B cell (primary cell): ENCODE measurements around the gene GPR137. TPM values are rescaled to one million over a fixed set of nuclear protein-coding genes. Genes with fewer than 3 reads are reported as not detected.

ENCODE experiments used
- ATAC-seq: fragments of 200-7000 bp; cut with Tn5 transposase; one replicate; pipeline ENCODE4 v1.10.0; 2021; ENCODE audit warnings: low read depth, mild to moderate bottlenecking, moderate number of reproducible peaks, moderate library complexity
- CTCF ChIA-PET: fragments of 350-600 bp; sonication (Branson Sonifier 250); formaldehyde crosslinking; loops from one replicate; lab custom pipeline; 2021; ENCODE audit warnings: antibody characterized with exemption, inconsistent platforms; lab: Charles Lee
- POLR2A ChIA-PET: fragments of 350-600 bp; sonication (Branson Sonifier 250); formaldehyde crosslinking; loops from one replicate; lab custom pipeline; 2021; ENCODE audit warnings: antibody characterized with exemption; lab: Charles Lee
- DNase-seq: peaks from one replicate; pipeline ENCODE4 v3.0.0; 2013
- H2AFZ ChIP-seq: 2 replicates; pipeline ENCODE4 v1.6.1; 2012; ENCODE audit warnings: mild to moderate bottlenecking, low read depth, low read length; ENCODE audit not compliant: insufficient read depth, poor library complexity, severe bottlenecking
- H3K27ac ChIP-seq, 2 donors: 1 replicate in 1 of 2; 2 replicates in 1 of 2; pipeline ENCODE4 v1.5.1; 2012 to 2013; ENCODE audit warnings: low read length in 2 of 2, mild to moderate bottlenecking in 2 of 2, moderate library complexity in 1 of 2
- H3K27me3 ChIP-seq, 4 experiments: fragments of 200-600 bp in 1 of 4; sonication (generic) in 1 of 4; replicated peaks in 1 of 4; 1 replicate in 2 of 4; 2 replicates in 2 of 4; pipeline versions ENCODE4 v1.6.1 to v1.7.0; 2013 to 2016; ENCODE audit warnings: low read length in 3 of 4, mild to moderate bottlenecking in 2 of 4, mixed read lengths in 1 of 4, moderate library complexity in 1 of 4; ENCODE audit not compliant: insufficient read depth in 4 of 4, control insufficient read depth in 3 of 4; ENCODE audit errors: control extremely low read depth in 1 of 4
- H3K36me3 ChIP-seq, 2 experiments: replicated peaks in 1 of 2; 1 replicate in 1 of 2; 2 replicates in 1 of 2; pipeline versions ENCODE4 v1.6.1 to v1.7.1; 2013; ENCODE audit warnings: low read length in 1 of 2; ENCODE audit not compliant: insufficient read depth in 2 of 2, control insufficient read depth in 1 of 2; ENCODE audit errors: control extremely low read depth in 1 of 2, extremely low read depth in 1 of 2
- H3K4me1 ChIP-seq, 2 donors: fragments of 200-600 bp in 1 of 2; sonication (generic) in 1 of 2; 1 replicate in 1 of 2; 2 replicates in 1 of 2; pipeline versions ENCODE4 v1.5.1 to v1.6.1; 2013 to 2017; ENCODE audit warnings: low read length in 2 of 2; ENCODE audit not compliant: control insufficient read depth in 2 of 2, insufficient read depth in 2 of 2
- H3K4me2 ChIP-seq: replicated peaks from 2 replicates; pipeline ENCODE3; 2012; ENCODE audit warnings: mild to moderate bottlenecking, low read depth, low read length; ENCODE audit not compliant: poor library complexity, severe bottlenecking
- H3K4me3 ChIP-seq, 5 experiments: fragments of 200-600 bp in 1 of 5; sonication (generic) in 1 of 5; 1 replicate in 3 of 5; 2 replicates in 2 of 5; pipeline versions ENCODE4 v1.5.1 to v1.7.0; 2011 to 2016; ENCODE audit warnings: low read length in 4 of 5, mild to moderate bottlenecking in 4 of 5, low read depth in 2 of 5, control low read depth in 1 of 5, moderate library complexity in 1 of 5; ENCODE audit not compliant: insufficient read depth in 1 of 5; ENCODE audit errors: control extremely low read depth in 1 of 5, extremely low read depth in 1 of 5
- H3K79me2 ChIP-seq: fragments of 200-600 bp; sonication (generic); one replicate; pipeline ENCODE4 v1.6.0; 2016; ENCODE audit warnings: low read length; ENCODE audit not compliant: control insufficient read depth, insufficient read depth
- H3K9ac ChIP-seq: fragments of 200-600 bp; sonication (generic); 2 replicates; pipeline ENCODE4 v1.6.1; 2017; ENCODE audit warnings: mild to moderate bottlenecking, low read length, moderate library complexity
- H3K9me3 ChIP-seq, 3 donors: one replicate each; pipeline versions ENCODE4 v1.6.1 to v1.7.1; 2013; ENCODE audit warnings: low read length in 2 of 3; ENCODE audit not compliant: control insufficient read depth in 2 of 3, insufficient read depth in 1 of 3; ENCODE audit errors: control extremely low read depth in 1 of 3
- H4K20me1 ChIP-seq: 2 replicates; pipeline ENCODE4 v1.6.0; 2012; ENCODE audit warnings: mild to moderate bottlenecking, low read length; ENCODE audit not compliant: insufficient read depth, control insufficient read depth, poor library complexity, severe bottlenecking
- H3K27ac Mint-ChIP-seq: one replicate; pipeline ENCODE4 v1.8.0; 2021; ENCODE audit warnings: mixed read lengths
- H3K27me3 Mint-ChIP-seq: one replicate; pipeline ENCODE4 v1.8.0; 2021; ENCODE audit warnings: mixed read lengths
- H3K4me1 Mint-ChIP-seq: one replicate; pipeline ENCODE4 v1.8.0; 2021; ENCODE audit warnings: mixed read lengths
- H3K4me3 Mint-ChIP-seq: one replicate; pipeline ENCODE4 v1.8.0; 2021; ENCODE audit warnings: mixed read lengths
- H3K9me3 Mint-ChIP-seq: one replicate; pipeline ENCODE4 v1.8.0; 2022; ENCODE audit warnings: mixed read lengths; ENCODE audit not compliant: insufficient read depth
- CTCF ChIP-seq: fragments of 200-600 bp; IDR thresholded peaks from one replicate; pipeline ENCODE4 v1.8.0; 2022; ENCODE audit warnings: antibody characterized with exemption, mild to moderate bottlenecking
- EZH2 ChIP-seq: IDR thresholded peaks from 2 replicates; pipeline ENCODE4 v1.6.1; 2012; ENCODE audit warnings: borderline replicate concordance, low read depth, mild to moderate bottlenecking, moderate library complexity, low read length; ENCODE audit not compliant: insufficient read depth, poor library complexity, severe bottlenecking
- WGBS: methylation state at CpG from one replicate; pipeline ENCODE4 v1.1.5; 2013; ENCODE audit warnings: missing lambda C conversion rate; ENCODE audit not compliant: insufficient coverage; 5-methylcytosine and 5-hydroxymethylcytosine counted together
- intact Hi-C: fragments of 100-400 bp; cut with micrococcal nuclease; formaldehyde crosslinking; loops from one replicate; pipeline ENCODE4 v1.10.0; 2022
- polyA plus RNA-seq: library from polyadenylated mRNA; depleted of rRNA; stranded (reverse); fragments of >200 nt; gene quantifications from 2 replicates; pipeline ENCODE4 v1.2.3, GENCODE V29; 2012
- total RNA-seq, 2 donors: library from RNA; stranded (reverse); fragments of 120-200 nt in 1 of 2; gene quantifications; 1 replicate in 1 of 2; 2 replicates in 1 of 2; pipeline versions ENCODE4 v1.2.3 to v1.2.4, GENCODE V29; 2013 to 2022

GPR137 gene
- total and polyA plus RNA-seq, 2 donors (not counting 1 experiment from before 2014, with no cell fraction given), result 49.9 to 66.1 TPM

- POLR2A ChIA-PET, result interaction anchor here (0.7 to 1.2 kb wide), 2 partner anchors 10 to 207 kb away, joined by 3 to 4 read pairs; no protein-coding TSS in a partner anchor
Observed at GRCh38 chr11:64275031-64275800, 10.4 kb upstream of the GPR137 start.

More at GRCh38 chr11:64275031-64275800, 10.4 kb upstream of the GPR137 start:
- no peak for ATAC-seq
- DNase-seq, result no peak
- intact Hi-C loops, result no loop called here
- Histone ChIP-seq H3K79me2 (no peaks in the 10 kb centered on the region), H3K27me3 (no peaks in the 10 kb centered on the region), H3K9ac (no peak overlapping the region), H3K27ac (no peak overlapping the region), H3K4me1 (peaks cover 5 to 14% of the 10 kb centered on the region in 2 donors), H2AFZ (no peak overlapping the region), H3K9me3 (no peaks in the 10 kb centered on the region), H3K4me2 (no peak overlapping the region), H4K20me1 (no peaks in the 10 kb centered on the region), H3K36me3 (peaks cover 0 to 13% of the 10 kb centered on the region in 2 experiments), H3K4me3 (no peak overlapping the region)
- 96% methylated on average over 12 of the region's 15 CpGs for WGBS
- CTCF ChIA-PET, result interaction anchor here (1.0 to 2.1 kb wide), 3 partner anchors 9 to 71 kb away, joined by 3 to 8 read pairs (median 4); partner anchors contain the start of genes BAD and CATSPERZ
- no peak overlapping the region for H3K4me3 Mint-ChIP-seq
- no peaks in the 10 kb centered on the region for H3K9me3 Mint-ChIP-seq
- no peaks in the 10 kb centered on the region for H3K27me3 Mint-ChIP-seq
- no peak overlapping the region for H3K27ac Mint-ChIP-seq
- H3K4me1 Mint-ChIP-seq, result peaks cover 7% of the 10 kb centered on the region
- TF ChIP-seq EZH2, result no peak
- no peak for TF ChIP-seq CTCF
